Activated naive CD4-positive, alpha-beta T cell (primary cell): ENCODE measurements around the gene ZNF792.
"Not testable (repeated sequence)": the region's sequence is repeated elsewhere in the genome, so short reads cannot be mapped to it uniquely, and the experiment has no call there.

Source experiments
- DNase-seq, 4 experiments: peaks; one replicate each; lab custom pipeline; 2025; lab: John Stamatoyannopoulos, UW

ZNF792 gene

DNA sequence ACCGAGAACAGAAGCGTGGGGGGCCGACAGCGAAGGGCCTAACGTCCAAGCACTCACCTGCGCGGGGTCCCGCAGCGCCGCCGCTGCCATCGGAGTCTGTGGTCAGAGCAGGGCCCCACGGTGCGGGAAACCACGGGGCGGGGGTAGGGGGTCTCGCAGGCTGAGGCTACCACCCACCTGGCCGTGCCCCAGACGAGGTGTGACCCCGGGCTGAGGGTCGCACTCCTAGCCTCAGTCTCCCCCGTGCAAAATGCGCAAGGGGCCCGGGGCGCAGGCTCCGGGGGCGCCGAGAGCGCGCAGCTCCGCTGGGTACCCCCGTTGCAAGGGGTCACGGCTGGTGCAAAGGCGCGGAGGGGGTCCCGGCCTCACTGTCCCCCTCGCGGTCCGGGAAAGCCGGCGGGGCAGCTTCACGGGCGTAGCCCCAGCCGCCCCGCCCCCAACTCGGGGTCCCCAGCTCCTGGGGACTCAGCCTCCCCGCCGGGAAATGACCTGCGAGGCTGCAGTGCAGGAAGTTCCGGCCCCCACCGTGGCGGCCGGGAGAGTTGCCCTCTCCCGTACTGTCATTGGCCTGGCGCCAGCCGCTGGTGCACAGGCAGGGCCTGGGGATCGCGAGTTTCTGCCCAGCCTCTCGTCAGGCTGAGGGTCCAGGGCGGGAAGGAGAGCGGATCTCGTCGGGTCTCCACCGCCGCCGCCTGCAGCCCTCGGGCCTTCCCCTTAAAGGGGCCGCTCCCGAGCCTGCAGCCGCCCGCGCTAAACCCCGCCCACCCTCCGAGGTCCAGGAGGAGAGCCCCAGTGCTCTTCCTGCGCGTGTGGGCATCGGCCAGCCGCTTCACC, at the start of gene ZNF792:
ZNF792 (minus strand) TSS at position 657 of the 834 bp plus-strand sequence; CDS start at position 90, 567 bp downstream.
- DNase-seq: peak in 2 of 4 experiments; percentile 29 to 32

DNA sequence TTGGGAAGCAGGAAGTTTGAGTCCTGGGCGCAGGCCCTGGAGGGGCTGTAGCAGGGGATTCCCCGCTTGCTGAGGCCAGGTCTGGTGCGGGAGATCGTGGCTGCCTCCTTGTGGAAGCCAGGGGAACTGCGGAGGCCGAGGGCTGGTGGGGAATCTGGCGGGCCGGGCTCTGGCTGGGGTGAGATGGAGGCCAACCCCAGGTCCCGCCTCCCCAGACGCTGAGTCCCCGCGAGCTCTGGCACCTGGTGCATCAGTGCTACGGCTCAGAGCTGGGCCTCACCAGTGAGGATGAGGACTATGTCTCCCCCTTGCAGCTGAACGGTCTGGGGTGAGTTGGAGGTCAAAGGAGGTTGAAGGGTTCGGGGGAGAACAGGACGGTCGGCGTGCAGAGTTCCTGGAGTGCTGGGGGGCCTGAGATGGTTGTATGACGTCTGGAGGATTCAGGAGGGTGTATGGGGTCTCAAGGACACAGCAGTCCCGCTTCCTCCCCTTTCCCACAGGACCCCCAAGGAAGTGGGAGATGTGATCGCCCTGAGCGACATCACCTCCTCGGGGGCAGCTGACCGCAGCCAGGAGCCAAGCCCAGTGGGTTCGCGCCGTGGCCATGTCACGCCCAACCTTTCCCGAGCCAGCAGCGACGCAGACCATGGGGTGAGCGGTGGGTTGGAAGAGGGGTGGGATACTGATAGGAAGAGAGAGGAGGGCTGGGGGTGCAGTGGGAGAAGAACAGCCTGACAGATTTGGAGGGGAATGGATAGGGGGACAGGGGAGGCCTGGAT, 49.2 kb upstream of the ZNF792 start:
- peak; percentile 43 to 72 (median 68) for DNase-seq

GRCh38 chr19:35011737-35012682, 48.0 kb upstream of the ZNF792 start:
- DNase-seq: no peak

DNA sequence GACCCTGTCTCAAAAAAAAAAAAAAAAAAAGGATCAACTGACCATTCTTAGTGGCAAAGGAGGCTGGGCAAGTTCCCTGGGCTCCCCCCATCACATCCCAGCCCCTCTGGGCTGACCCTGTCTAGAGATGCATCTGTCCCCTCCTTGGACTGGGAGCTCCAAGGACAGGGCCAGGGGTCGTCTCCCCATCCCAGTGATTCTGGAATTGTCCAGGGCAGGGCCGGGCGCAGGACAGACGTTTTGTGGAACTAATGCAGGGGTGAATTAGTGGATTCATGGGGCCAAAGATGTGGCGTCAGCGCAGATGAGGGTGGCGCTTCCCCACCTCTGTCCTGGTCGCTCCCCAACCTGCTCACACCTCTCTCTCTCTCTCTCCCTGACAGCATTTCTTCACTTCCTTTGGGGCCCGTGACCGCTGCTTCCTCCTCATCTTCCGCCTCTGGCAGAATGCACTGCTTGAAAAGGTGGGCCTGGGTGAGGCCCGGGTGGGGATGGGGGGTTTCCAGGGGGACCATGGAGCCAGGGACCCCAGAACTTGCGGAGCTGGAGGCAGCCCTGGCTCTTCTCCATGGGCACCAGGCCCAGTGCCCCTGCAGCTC, 47.2 kb upstream of the ZNF792 start:
- no peak for DNase-seq

- DNase-seq: no peak
Measured at GRCh38 chr19:35009424-35010415, 45.7 kb upstream of the ZNF792 start.

DNA sequence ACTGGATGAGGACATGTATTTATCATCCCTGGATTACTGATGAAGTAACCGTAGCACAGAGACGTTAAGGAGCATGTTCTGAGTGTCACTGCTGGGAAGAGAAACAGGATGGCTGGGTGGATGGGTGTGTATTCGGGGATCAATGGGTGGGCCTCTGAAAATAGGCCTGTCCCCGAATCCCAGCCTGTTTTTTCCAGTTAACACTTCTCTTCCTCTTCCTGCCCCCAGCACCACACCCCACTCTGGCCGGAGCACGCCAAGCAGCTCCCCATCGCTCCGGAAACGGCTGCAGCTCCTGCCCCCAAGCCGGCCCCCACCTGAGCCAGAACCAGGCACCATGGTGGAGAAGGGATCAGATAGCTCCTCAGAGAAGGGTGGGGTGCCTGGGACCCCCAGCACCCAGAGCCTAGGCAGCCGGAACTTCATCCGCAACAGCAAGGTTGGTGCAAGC, 44.9 kb upstream of the ZNF792 start:
- DNase-seq: no peak

DNA sequence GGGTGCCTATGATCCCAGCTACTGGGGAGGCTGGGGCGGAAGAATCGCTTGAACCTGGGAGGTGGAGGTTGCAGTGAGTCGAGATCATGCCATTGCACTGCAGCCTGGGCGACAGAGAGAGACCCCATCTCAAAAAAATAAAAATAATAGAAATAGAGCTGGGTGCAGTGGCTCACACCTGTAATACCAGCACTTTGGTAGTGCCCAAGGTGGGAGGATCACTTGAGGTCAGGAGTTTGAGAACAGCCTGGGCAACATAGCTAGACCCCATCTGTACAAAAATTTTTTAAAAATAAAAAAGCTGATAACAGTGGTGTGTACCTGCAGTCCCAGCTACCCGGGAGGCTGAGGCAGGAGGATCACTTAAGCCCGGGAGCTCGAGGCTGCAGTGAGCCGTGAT, 43.4 kb upstream of the ZNF792 start:
- not testable (repeated sequence) for DNase-seq

DNA sequence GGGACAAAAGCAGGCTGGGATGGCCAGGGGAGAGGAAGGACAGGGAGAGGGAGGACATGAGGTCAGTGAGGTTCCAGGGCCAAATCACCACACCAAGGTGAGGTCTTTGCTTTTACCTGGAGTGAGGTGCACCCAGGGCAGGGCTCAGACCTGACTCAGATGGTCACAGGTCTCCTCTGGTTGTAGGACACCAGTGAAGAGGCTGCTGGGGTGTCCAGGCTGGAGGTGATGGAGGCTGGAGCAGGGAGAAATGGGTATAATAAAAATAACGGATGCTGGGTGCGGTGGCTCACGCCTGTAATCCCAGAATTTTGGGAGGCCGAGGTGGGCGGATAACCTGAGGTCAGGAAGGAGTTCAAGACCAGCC, 43.0 kb upstream of the ZNF792 start:
- DNase-seq: no peak

- no peak for DNase-seq
Measured at GRCh38 chr19:35006342-35006998, 42.4 kb upstream of the ZNF792 start.

GRCh38 chr19:35006007-35006341, 41.9 kb upstream of the ZNF792 start:
- DNase-seq: not testable (repeated sequence)

- DNase-seq: no peak
Measured at GRCh38 chr19:35005256-35005977, 41.4 kb upstream of the ZNF792 start.

GRCh38 chr19:35004517-35005255, 40.7 kb upstream of the ZNF792 start:
- DNase-seq: no peak

DNA sequence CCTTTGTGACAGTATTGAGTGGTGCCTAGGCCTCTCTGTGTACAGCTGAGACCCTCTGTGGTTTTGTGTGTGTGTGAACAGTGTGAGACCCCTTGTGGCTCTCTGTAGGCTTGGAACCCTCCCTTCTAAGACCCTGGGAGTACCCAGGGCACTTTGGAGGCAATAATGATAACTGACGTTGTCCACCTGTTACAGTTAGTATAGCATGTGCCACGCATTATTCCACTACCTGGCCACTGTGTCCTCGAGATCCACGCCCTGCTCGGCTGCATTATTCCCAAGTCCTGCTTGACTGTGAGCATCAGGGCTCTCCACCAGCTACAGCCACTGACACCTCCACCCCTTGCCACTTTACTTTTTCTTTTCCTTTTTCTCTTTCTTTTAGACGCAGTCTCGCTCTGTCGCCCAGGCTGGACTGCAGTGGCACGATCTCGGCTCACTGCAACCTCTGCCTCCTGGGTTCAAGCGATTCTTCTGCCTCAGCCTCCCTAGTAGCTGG, 38.1 kb upstream of the ZNF792 start:
- DNase-seq: no peak

DNA sequence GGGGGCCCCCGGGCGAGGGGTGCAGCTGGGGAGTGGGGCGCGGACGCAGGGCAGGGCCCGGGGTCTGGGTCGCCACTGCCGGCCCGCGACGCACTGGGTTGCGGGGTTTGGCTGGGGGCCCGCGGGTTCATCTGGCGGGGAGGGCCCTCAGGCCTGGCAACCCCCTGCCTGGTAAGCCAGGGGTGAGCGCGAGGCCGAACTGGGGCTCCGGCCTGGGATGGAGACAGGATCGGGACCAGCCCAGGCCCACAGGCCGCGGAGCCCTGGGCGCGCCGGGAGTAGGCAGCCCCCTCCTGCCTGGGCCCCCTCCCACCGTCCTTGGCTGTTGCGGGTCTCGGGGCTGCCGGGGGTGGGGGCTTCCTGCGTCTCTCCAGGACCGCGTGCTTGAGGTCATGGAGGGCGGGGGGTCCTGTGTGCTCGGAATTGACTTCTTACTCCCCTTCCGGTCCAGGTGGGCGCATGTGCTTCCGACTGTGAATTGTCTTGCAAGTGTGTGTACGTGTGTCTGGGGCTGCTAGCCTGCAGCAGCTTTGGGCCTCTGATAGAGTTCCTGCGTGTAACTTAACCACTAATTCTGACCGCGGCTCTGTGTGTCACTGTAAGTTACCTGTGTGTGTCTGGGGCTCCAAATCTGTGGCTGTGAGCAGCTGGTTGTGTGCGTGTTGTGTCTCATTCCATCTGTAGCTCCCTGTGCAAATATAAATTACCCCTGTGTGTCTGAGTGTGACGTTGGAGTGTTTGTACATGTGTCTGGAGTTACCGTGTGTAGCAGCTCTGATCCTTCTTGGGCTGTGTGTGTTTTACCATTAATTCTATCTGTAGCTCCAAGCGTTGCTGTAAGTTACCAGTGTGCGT, 36.8 kb upstream of the ZNF792 start:
- DNase-seq: peak in 2 of 4 experiments; percentile 51 to 52

DNA sequence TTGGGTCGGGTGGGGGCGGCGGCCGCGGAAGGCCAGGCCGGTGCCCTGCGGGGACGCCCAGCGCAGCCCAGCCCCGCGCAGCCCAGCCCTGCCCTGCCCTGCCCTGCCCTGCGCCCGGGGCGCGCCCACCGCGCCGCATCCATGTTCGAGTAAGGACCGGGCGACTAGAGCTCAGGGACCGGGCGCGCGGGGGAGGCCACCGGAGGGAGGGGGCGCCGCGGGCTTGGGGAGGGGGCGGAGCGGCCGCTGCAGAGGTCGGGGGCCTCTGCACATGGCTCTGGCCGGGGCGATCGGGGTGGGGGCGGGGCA, 36.3 kb upstream of the ZNF792 start:
- DNase-seq: no peak

GRCh38 chr19:34999498-35000337, 35.7 kb upstream of the ZNF792 start, which contains the start of gene GRAMD1A:
Gene GRAMD1A, plus strand, starts transcription at chr19:35000323. Its CDS starts 156 bp downstream, at chr19:35000479.
- DNase-seq: peak; percentile 27 to 69 (median 43)
